Epithelial cell of esophagus (primary cell): ENCODE measurements around the gene SAMD14.

ENCODE experiments used
- DNase-seq: peaks from one replicate; pipeline ENCODE4 v3.0.0; 2010; ENCODE audit warnings: low read depth
- H3K4me3 ChIP-seq: 2 replicates; pipeline ENCODE4 v1.5.1; 2011; ENCODE audit warnings: mild to moderate bottlenecking, low read length, control low read depth
- CTCF ChIP-seq: IDR thresholded peaks from 2 replicates; pipeline ENCODE4 v1.5.1; 2011; ENCODE audit warnings: low read depth, mild to moderate bottlenecking, low read length, control low read depth, inconsistent platforms; ENCODE audit not compliant: insufficient read depth; ENCODE audit errors: missing control alignments

Gene SAMD14

GRCh38 chr17:50114401-50114800 is 15.6 kb downstream of the SAMD14 start:
- DNase-seq = no peak
- H3K4me3 ChIP-seq = no peak overlapping the region
- no peak for TF ChIP-seq CTCF

GRCh38 chr17:50113624-50114320 is 16.2 kb downstream of the SAMD14 start:
- DNase-seq = no peak
- TF ChIP-seq CTCF = no peak
- no peak overlapping the region for H3K4me3 ChIP-seq

- no peak for TF ChIP-seq CTCF
- no peak overlapping the region for H3K4me3 ChIP-seq
- no peak for DNase-seq
Observed at GRCh38 chr17:50112694-50113093, 17.3 kb downstream of the SAMD14 start.

- TF ChIP-seq CTCF = no peak
- DNase-seq = no peak
Observed at GRCh38 chr17:50111673-50112655, 18.0 kb downstream of the SAMD14 start.

GRCh38 chr17:50110591-50111349 is 19.2 kb downstream of the SAMD14 start:
- no peak overlapping the region for H3K4me3 ChIP-seq
- no peak for DNase-seq
- no peak for TF ChIP-seq CTCF

More at GRCh38 chr17:50111673-50112655, 18.0 kb downstream of the SAMD14 start:
- no peak overlapping the region for H3K4me3 ChIP-seq

GRCh38 chr17:50109785-50110184 is 20.2 kb downstream of the SAMD14 start:
- TF ChIP-seq CTCF = no peak
- H3K4me3 ChIP-seq = no peak overlapping the region
- no peak for DNase-seq
